ENCODE results near the gene PSG1.
"Not testable (repeated sequence)": the region's sequence is repeated elsewhere in the genome, so short reads cannot be mapped to it uniquely, and the experiment has no call there.

Gene PSG1

DNA sequence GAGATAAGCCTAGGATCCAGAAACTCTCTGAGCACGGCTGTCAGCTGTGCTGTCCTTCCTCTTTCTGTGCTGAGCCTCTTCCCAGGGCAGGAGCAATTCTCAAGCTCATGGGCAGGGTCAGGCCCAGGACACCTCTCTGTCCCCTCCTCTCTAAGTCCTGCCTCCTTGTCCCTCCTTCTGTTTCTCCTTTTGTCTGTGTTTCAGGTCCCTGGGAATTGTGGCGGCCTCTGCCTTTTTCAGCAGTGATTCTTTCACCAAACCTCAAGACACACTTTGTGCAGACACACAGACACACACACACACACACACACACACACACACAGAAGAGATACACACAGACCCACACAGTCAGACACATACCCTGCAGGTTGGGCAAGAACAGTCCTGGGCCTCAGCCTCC is at the start of gene PSG1:
PSG1 (minus strand) TSS at position 101 of the 400 bp plus-strand sequence. CDS start 132 bp downstream, outside the sequence.
- no peak for DNase-seq

DNA sequence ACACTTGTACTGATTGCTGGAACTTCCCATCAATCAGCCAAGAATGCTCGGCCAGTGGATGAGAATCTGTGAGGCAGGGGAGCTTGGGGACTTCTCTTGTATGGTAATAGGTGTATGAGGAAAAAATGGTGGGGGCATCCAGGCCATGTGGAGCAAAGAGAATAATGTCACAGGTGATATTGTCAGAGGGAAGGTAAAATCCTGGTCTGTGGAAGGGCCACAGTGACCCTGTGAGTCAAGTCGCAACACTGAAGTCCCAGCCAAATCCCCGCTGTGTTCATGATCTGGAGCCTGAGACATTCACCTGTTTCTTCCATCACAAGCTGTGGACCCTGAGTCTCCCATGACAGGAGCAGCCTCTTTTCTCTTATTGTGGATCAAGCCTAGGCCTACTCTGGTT is 49.4 kb upstream of the PSG1 start:
- no peak for DNase-seq

DNA sequence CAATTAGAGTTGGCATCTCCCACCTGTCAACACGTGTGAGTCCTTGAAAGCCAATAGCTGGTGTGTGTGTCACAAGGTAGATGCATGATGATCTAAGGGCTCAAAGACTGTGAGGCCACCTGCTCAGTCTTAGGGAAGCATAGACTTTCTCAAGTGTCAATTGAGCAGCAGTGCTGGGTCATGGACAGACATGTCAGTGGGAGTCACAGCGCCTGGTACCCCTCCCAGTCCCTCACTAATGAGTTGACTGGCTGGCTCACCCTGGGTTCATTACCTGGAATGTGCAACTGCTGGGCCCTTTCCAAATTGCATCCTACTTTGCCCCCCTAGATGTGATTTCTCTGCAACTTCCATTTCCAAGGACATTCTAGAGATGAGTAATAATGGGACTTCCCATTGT is 47.3 kb upstream of the PSG1 start:
- DNase-seq: no peak

DNA sequence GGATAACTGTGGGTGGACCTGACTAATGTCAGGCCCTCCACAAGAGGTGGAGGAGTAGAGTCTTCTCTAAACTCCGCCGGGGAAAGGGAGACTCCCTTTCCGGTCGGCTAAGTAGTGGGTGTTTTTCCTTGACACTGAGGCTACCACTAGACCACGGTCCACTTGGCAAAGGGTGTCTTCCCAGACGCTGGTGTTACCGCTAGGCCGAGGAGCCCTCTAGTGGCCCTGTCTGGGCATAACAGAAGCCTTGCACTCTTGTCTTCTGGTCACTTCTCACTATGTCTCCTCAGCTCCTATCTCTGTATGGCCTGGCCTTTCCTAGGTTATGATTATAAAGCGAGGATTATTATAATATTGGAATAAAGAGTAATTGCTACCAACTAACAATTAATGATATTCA is 43.6 kb upstream of the PSG1 start:
- peak; percentile 17 for DNase-seq

- DNase-seq: not testable (repeated sequence)
These were observed 41.5 kb upstream of the PSG1 start for GRCh38 chr19:42920971-42921370.

- no peak for DNase-seq
These were observed 40.2 kb upstream of the PSG1 start for GRCh38 chr19:42919757-42920079.

- not testable (repeated sequence) for DNase-seq
These were observed 39.7 kb upstream of the PSG1 start for GRCh38 chr19:42919070-42919756.

- DNase-seq: not testable (repeated sequence)
These were observed 39.0 kb upstream of the PSG1 start for GRCh38 chr19:42918377-42919069.

GRCh38 chr19:42917634-42918033 is 38.1 kb upstream of the PSG1 start, which contains the start of gene PSG6:
Gene PSG6, minus strand, starts transcription at chr19:42917894. Its CDS starts 102 bp downstream, at chr19:42917792.
- not testable (repeated sequence) for DNase-seq

DNA sequence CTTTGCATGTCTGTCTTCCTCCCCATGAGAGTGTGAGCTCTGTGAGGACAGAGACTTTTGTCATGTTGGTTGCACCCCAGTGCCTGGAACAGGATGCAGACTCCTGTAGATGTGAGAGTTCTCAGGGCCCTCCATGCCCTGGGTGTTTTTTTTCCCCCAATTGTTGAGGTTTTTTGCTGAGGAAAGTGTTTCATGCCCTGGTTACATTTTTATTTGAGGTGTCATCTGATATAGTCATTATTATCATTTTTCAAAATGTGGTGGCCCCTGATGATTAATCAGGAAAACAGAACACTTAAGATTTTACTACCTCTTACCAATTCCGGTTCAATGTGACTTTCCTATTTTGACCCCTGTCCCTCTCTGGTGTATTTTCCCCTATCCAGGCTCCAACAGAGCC is 37.4 kb upstream of the PSG1 start:
- DNase-seq: not testable (repeated sequence)

- not testable (repeated sequence) for DNase-seq
These were observed 34.0 kb upstream of the PSG1 start for GRCh38 chr19:42913516-42913915.

DNA sequence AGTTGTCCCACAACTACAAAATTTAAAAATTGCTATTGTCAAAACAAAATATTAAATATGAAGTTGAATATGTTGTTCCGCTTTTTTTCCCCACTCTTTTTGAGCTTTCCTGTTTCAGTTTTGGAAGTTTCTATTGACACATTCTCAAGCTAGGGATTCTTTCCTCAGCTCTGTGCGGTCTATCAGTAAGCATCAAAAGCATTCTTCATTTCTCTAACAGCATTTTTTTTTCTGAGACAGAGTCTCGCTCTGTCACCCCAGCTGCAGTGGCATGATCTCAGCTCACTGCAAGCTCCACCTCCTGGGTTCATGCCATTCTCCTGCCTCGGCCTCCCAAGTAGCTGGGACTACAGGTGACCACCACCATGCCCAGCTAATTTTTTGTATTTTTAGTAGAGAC is 33.4 kb upstream of the PSG1 start:
- DNase-seq: not testable (repeated sequence)

GRCh38 chr19:42911731-42912130 is 32.2 kb upstream of the PSG1 start:
- DNase-seq: not testable (repeated sequence)

DNA sequence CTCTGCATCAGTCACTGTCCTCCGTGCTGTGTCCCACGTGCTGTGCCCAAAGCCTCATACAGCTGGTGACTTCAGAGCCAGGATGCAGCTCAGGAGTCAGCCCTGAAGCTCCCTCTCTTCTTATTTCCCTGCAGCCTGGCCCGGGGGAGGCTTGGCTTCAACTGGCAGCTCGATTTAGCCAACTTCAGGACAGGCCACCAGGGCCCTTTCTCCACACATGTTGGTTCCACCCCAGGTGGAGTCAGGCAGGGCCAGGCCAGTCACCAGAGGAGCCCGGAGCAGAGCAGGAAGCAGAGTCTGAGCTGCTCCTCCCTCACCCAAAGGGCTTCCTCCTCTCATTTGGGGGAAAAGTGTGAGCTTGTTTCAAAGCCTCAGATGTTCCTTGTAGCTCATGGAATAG is 26.6 kb upstream of the PSG1 start:
- DNase-seq: not testable (repeated sequence)

DNA sequence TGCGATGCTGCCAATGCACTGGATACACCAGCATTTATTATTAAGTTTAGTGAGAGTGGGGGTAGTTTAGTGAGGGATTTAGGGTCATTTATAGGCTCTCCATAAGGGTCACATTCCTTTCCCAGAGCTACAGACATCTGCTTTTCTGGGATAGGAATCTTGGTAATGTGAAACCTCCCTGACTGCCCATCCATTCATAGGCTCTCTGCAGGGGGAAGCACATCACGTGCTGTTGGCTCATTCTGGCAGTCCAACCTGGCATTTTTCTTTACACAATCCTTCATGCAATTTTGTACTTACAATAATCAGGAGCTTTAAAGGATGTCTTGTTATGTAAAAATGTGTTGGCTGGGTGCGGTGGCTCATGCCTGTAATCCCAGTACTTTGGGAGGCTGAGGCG is 21.0 kb upstream of the PSG1 start:
- not testable (repeated sequence) for DNase-seq

DNA sequence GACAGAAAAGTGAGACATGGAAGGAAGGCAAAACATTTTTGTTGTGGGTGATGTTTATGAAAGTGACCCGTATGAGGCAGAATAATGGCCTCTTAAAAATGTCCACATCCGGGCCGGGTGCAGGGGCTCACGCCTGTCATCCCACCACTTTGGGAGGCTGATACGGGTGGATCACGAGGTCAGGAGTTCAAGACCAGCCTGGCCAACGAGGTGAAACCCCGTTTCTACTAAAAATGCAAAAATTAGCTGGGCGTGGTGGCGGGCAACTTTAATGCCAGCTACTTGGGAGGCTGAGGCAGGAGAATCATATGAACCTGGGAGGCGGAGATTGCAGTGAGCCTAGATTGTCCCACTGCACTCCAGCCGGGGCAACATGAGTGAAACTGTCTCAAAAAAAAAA is 20.2 kb upstream of the PSG1 start:
- DNase-seq: not testable (repeated sequence)

GRCh38 chr19:42899110-42899509 is 19.6 kb upstream of the PSG1 start:
- DNase-seq: not testable (repeated sequence)

DNA sequence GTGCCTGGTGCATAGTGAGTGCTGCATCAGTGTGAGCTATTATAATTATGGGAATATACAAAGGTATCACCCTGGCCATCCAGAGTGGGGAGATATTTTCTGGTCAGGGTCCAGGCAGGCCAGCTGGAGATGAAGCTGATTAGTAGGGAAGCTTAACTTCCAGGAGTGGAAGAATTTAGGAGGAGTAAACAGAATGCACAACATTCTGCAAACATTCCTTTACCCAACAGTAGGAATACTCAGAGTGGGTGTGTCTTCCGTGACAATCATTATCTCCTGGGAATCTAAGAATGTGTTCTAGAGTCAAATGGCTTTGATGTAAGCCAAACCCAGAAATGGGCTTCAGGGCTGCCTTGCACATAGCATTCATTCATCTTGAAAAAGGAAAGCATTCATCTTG is 19.1 kb upstream of the PSG1 start:
- not testable (repeated sequence) for DNase-seq

DNA sequence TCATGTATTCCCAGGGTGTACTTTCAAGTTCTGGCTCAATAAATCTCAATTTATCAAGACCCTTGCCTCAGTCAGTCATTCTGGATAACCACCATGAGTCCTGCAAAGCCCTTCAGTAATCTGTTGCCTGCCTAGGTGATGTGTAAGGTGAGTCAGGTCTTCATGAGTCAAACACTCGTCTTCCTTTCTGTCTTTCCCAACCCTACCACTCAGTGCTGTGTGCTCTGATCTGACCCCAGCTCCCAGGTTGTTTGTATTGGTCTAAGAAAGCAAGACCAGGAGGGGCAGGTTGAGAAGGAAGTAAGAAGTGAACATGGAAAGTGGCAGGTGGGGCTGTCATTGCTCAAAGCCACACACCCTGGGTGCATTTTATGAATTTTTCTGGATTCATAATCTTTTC is 18.2 kb upstream of the PSG1 start:
- not testable (repeated sequence) for DNase-seq

GRCh38 chr19:42890446-42890845 is 10.9 kb upstream of the PSG1 start:
- not testable (repeated sequence) for DNase-seq

DNA sequence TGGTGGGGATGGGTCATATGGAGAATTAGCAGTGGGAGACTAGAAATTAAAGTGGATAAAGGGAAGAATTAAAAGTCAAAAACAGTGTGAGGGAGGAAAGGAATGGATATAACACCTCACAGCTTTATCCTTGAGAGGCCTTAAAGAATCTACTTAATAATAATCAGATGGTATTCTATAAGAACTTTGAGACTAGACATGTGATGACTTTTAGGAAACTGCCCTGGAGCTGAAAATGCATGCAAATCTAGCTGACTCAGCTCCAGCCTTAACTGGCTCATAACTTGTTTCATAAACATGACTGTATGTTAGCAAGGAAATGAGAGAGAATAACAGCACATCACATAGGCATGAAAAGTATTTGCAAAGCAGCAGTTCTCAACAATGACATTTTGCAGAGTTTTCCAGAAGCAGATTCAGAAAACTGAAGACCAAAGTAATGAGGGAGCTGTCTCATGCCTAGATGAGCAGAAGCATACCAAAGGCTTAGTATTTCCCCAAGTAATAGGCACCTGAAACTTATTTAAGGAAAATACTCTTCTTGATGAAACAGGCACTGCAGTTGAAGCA is 8.4 kb upstream of the PSG1 start:
- not testable (repeated sequence) for DNase-seq

DNA sequence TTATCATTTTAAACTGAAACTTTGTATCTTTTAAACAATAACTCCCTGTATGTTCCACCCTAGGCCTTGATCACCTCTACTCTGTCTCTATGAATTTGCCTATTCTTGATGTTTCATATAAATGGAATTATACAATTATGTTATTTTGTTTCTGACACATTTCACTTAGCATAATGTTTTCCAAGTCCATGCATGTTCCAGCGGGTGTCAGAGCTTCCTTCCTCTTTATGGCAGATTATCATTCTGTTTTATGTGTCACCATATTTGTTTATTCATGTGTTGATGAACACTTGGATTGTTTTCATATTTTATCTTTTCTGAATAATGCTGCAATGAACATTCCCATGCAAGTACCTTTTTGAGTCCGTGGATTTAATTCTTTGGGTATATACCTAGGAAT is 3.2 kb upstream of the PSG1 start:
- not testable (repeated sequence) for DNase-seq

DNA sequence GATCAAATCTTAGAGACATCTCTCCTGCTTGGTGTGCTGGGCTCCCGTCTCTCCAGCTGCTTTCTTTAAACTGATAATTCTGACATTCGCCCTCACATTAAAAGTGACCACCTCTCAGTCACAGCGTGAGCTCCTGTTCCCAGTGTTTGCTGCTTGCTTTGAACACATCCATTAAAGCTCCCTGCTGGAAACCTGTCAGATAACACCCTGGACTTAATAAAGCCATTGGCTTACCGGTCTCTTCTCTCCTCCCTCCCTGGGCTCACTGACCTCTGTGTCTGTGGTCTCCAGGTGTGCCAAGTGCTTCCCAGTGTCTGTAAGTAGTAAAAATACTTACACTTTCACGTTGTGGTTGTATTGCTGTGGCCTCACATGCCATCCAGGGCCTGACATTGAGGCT is 2.5 kb upstream of the PSG1 start:
- DNase-seq: not testable (repeated sequence)

DNA sequence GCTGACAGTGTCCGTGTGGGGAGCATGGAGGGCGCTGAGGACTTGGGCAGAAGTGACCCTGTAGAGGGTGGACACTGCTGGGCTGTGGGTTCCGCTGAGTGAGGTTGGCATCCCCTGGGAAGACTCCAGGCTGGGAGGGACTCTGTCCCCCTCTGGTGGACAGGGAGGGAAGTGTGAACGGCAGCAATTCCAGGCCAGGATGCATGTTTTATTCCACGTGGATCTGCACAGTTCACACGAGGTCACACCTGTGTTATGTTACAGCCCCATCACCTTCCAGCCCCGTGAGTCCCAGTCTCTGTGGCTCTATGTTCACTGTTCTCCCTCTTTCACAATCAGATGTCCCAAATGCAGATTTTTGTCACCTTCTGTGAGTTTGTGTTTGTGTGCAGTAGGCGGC is 1.8 kb upstream of the PSG1 start:
- not testable (repeated sequence) for DNase-seq
